ENCODE measurements around the gene EFCAB6. TPM values are rescaled to one million over a fixed set of nuclear protein-coding genes. Genes with fewer than 3 reads are reported as not detected.

The EFCAB6 gene
- total RNA-seq, 1 donor = 0.86 TPM

DNA sequence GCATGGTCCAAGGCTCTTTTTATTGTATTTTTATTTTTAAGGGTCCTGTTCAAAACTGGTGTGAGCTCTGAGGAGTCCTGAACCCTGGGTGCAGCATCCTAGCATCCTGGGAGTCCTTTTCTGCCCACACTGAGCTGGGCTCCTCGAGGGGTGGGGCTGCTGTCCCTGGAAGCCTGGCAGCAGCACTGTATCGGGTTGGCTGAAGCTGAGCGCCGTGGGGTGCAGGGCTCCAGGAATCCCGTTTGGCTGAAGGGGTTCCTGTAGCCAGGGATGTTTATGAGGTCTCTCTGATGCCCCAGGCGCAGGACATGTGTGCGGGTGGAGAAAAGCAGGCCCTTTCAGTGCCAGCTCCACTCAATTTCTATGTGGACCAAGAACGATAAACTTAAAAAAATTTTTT, 304.9 kb downstream of the EFCAB6 start:
- no peak for DNase-seq (ENCODE audit: low read depth)
- TF ChIP-seq CTCF (IDR thresholded peaks at IDR 0.05; ENCODE audit: insufficient read depth, low read depth, low read length) = no peak
- no peak overlapping the region for H3K4me3 ChIP-seq (ENCODE audit: low read depth, low read length)

- no peak for TF ChIP-seq CTCF (IDR thresholded peaks at IDR 0.05; ENCODE audit: insufficient read depth, low read depth, low read length)
- DNase-seq (ENCODE audit: low read depth) = no peak
- no peak overlapping the region for H3K4me3 ChIP-seq (ENCODE audit: low read depth, low read length)
Observed at GRCh38 chr22:43506487-43506886, 305.6 kb downstream of the EFCAB6 start.

GRCh38 chr22:43505896-43506295, 306.2 kb downstream of the EFCAB6 start:
- TF ChIP-seq CTCF (IDR thresholded peaks at IDR 0.05; ENCODE audit: insufficient read depth, low read depth, low read length) = no peak
- no peak overlapping the region for H3K4me3 ChIP-seq (ENCODE audit: low read depth, low read length)
- no peak for DNase-seq (ENCODE audit: low read depth)

- no peak overlapping the region for H3K4me3 ChIP-seq (ENCODE audit: low read depth, low read length)
- no peak for DNase-seq (ENCODE audit: low read depth)
- no peak for TF ChIP-seq CTCF (IDR thresholded peaks at IDR 0.05; ENCODE audit: insufficient read depth, low read depth, low read length)
Observed at GRCh38 chr22:43505423-43505822, 306.7 kb downstream of the EFCAB6 start.

- no peak for DNase-seq (ENCODE audit: low read depth)
- no peak overlapping the region for H3K4me3 ChIP-seq (ENCODE audit: low read depth, low read length)
- TF ChIP-seq CTCF (IDR thresholded peaks at IDR 0.05; ENCODE audit: insufficient read depth, low read depth, low read length) = no peak
Observed at GRCh38 chr22:43504666-43505261, 307.3 kb downstream of the EFCAB6 start.

DNA sequence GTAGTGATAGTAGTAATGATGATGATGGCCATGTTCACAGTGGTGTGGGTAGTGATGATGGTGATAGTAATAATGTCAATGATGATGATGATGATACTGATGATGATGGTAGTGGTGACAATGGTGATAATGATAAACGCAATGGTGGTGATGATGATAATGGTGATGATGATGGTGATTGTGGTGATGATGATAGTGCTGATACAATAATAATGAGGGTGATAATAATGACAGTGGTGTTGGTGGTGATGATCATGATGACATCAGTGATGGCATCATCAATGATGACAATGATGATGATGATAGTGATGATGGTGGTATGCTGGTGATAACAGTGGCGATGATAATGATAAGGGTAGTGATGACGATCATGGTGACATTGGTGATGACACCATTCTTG, 308.0 kb downstream of the EFCAB6 start:
- TF ChIP-seq CTCF (IDR thresholded peaks at IDR 0.05; ENCODE audit: insufficient read depth, low read depth, low read length) = no peak
- H3K4me3 ChIP-seq (ENCODE audit: low read depth, low read length) = no peak overlapping the region
- no peak for DNase-seq (ENCODE audit: low read depth)

- no peak for DNase-seq (ENCODE audit: low read depth)
- H3K4me3 ChIP-seq (ENCODE audit: low read depth, low read length) = no peak overlapping the region
- TF ChIP-seq CTCF (IDR thresholded peaks at IDR 0.05; ENCODE audit: insufficient read depth, low read depth, low read length) = no peak
Observed at GRCh38 chr22:43502306-43502874, 309.7 kb downstream of the EFCAB6 start.

Measured in fibroblast of villous mesenchyme (primary cell).